ENCODE measurements around the gene PPP2R5C.
A peak's percentile ranks its signal among the peaks of the same experiment; 100 is the strongest.

PPP2R5C gene

DNA sequence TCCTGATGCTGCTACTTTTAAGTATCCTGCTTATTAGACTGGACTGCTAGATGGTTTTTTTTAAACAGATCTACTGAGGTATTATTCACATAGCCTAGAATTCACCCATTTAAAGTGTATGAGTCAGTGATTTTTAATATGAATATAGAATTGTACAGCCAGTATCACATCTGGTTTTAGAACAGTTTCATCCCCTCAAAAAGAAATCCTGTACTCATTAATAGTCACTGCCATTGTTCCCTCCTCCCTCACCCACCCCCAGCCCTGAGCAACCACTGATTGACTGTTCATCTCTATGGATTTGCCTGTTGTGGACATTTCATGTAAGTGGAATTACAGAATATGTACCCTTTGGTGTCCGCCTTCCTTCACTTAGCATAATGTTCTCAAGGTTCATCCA is 98.4 kb downstream of the PPP2R5C start (continued):
- TF ChIP-seq, protein P1, sequence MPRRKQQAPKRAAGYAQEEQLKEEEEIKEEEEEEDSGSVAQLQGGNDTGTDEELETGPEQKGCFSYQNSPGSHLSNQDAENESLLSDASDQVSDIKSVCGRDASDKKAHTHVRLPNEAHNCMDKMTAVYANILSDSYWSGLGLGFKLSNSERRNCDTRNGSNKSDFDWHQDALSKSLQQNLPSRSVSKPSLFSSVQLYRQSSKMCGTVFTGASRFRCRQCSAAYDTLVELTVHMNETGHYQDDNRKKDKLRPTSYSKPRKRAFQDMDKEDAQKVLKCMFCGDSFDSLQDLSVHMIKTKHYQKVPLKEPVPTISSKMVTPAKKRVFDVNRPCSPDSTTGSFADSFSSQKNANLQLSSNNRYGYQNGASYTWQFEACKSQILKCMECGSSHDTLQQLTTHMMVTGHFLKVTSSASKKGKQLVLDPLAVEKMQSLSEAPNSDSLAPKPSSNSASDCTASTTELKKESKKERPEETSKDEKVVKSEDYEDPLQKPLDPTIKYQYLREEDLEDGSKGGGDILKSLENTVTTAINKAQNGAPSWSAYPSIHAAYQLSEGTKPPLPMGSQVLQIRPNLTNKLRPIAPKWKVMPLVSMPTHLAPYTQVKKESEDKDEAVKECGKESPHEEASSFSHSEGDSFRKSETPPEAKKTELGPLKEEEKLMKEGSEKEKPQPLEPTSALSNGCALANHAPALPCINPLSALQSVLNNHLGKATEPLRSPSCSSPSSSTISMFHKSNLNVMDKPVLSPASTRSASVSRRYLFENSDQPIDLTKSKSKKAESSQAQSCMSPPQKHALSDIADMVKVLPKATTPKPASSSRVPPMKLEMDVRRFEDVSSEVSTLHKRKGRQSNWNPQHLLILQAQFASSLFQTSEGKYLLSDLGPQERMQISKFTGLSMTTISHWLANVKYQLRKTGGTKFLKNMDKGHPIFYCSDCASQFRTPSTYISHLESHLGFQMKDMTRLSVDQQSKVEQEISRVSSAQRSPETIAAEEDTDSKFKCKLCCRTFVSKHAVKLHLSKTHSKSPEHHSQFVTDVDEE (CRISPR knock-in tag; IDR thresholded peaks at IDR 0.05) = no peak
- TF ChIP-seq ESRRG (CRISPR knock-in tag; IDR thresholded peaks at IDR 0.05) (no peak), ZNF8 (CRISPR knock-in tag; IDR thresholded peaks at IDR 0.05) (no peak)

DNA sequence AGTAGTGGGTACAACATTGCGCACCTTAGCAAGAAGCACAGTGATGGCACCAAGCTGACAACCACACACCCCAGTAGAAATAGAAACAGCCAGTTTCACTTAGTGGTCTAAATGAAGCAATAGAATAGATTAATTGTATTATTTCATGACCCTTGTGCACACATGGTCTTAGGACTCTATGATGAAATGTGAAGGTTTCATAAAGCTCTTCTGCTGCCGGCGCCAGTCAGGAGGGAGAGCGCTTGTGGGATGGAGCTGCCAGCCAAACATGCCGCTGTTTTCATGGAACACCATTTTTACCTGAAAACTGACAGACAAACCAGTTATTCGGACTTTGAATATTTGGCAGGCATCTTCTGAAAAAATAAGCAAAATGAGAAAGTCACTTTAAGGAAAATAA is 100.0 kb downstream of the PPP2R5C start:
- no peak for TF ChIP-seq ZNF565 (CRISPR knock-in tag; conservative IDR thresholded peaks at IDR 0.05; ENCODE audit: low read depth)
- TF ChIP-seq ARNTL (CRISPR knock-in tag; IDR thresholded peaks at IDR 0.05; ENCODE audit: borderline replicate concordance, low read depth) = no peak
- no peak for TF ChIP-seq SNAI2 (CRISPR knock-in tag; IDR thresholded peaks at IDR 0.05)
- ATAC-seq = no peak

DNA sequence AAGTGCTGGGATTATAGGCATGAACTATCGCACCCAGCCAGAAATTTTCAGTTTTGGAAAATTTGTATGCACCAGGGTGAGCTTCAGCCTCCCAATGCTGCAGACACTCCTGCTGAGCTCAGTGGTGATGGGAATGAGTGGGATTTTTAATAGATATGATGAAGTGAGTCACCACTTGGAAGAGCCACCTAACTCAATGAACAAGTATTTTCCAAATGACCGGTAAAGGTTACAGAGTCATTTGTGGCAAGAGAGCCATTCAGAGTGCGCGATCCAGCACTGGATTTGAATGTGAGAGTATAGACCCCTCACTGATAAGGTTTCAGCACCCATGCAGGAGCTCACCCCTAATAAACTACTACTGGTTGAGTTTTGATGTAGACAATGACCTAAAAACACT is 100.7 kb downstream of the PPP2R5C start:
- peak; percentile 50 for ATAC-seq
- TF ChIP-seq TCF4 (CRISPR knock-in tag; IDR thresholded peaks at IDR 0.05; ENCODE audit: borderline replicate concordance) (no peak), ZFP3 (CRISPR knock-in tag; IDR thresholded peaks at IDR 0.05) (peak; percentile 96), PPARA (CRISPR knock-in tag; IDR thresholded peaks at IDR 0.05; ENCODE audit: borderline replicate concordance) (no peak), ZNF565 (CRISPR knock-in tag; conservative IDR thresholded peaks at IDR 0.05; ENCODE audit: low read depth) (no peak), SNAI2 (CRISPR knock-in tag; IDR thresholded peaks at IDR 0.05) (no peak), OSR1 (CRISPR knock-in tag; IDR thresholded peaks at IDR 0.05) (no peak)

DNA sequence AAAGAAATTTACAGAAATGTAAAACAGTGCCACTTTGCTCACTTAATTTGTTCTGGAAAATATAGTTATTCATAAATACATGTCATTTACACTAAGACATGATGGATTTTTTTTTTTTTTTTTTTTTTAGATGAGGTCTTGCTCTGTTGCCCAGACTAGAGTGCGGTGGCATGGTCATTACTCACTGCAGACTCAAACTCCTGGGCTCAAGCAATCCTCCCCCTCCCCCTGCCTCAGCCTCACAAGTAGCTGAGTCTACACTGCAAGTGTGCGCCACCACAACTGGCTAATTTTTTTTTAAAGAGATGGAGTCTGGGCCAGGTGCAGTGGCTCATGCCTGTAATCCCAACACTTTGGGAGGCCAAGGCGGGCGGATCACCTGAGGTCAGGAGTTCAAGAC is 101.2 kb downstream of the PPP2R5C start:
- no peak for ATAC-seq

DNA sequence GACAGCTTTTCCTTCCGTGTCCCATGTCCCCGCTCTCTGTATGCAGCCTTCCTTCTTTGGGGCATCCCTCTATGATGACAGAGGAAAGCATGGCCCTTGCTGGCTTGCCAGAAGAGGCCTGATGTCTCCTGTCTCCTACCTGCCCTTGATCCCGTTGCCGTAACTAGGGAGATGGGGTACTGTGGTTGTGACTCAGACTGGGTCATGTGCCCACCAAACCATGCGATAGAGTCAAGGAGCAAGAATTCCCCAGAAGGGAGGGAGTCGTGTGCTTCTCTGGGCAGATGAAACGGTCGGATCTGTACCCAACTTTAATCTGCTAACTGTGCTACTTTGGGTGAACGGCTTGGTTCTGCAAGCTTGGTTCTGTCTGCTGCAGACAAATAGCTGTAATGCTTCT is 103.8 kb downstream of the PPP2R5C start:
- ATAC-seq = no peak
- TF ChIP-seq BACH2 (CRISPR knock-in tag; IDR thresholded peaks at IDR 0.05; ENCODE audit: borderline replicate concordance) (no peak), CSDC2 (CRISPR knock-in tag; IDR thresholded peaks at IDR 0.05) (no peak)

More for the DNA sequence above, 101.2 kb downstream of the PPP2R5C start:
- TF ChIP-seq TCF4 (CRISPR knock-in tag; IDR thresholded peaks at IDR 0.05; ENCODE audit: borderline replicate concordance) (no peak), PPARA (CRISPR knock-in tag; IDR thresholded peaks at IDR 0.05; ENCODE audit: borderline replicate concordance) (no peak), ZNF565 (CRISPR knock-in tag; conservative IDR thresholded peaks at IDR 0.05; ENCODE audit: low read depth) (no peak), OSR1 (CRISPR knock-in tag; IDR thresholded peaks at IDR 0.05) (no peak), ESRRG (CRISPR knock-in tag; IDR thresholded peaks at IDR 0.05) (no peak), ZC3H10 (CRISPR knock-in tag; IDR thresholded peaks at IDR 0.05) (no peak), GLIS3 (CRISPR knock-in tag; IDR thresholded peaks at IDR 0.05) (no peak), TOX (CRISPR knock-in tag; IDR thresholded peaks at IDR 0.05; ENCODE audit: borderline replicate concordance) (no peak), CSDC2 (CRISPR knock-in tag; IDR thresholded peaks at IDR 0.05) (no peak), ARNTL (CRISPR knock-in tag; IDR thresholded peaks at IDR 0.05; ENCODE audit: borderline replicate concordance, low read depth) (no peak), BACH2 (CRISPR knock-in tag; IDR thresholded peaks at IDR 0.05; ENCODE audit: borderline replicate concordance) (no peak), ZNF70 (CRISPR knock-in tag; IDR thresholded peaks at IDR 0.05) (no peak)
- TF ChIP-seq, protein P2, sequence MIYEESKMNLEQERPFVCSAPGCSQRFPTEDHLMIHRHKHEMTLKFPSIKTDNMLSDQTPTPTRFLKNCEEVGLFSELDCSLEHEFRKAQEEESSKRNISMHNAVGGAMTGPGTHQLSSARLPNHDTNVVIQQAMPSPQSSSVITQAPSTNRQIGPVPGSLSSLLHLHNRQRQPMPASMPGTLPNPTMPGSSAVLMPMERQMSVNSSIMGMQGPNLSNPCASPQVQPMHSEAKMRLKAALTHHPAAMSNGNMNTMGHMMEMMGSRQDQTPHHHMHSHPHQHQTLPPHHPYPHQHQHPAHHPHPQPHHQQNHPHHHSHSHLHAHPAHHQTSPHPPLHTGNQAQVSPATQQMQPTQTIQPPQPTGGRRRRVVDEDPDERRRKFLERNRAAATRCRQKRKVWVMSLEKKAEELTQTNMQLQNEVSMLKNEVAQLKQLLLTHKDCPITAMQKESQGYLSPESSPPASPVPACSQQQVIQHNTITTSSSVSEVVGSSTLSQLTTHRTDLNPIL (CRISPR knock-in tag; IDR thresholded peaks at IDR 0.05; ENCODE audit: low read depth) = no peak
- TF ChIP-seq, protein P3, sequence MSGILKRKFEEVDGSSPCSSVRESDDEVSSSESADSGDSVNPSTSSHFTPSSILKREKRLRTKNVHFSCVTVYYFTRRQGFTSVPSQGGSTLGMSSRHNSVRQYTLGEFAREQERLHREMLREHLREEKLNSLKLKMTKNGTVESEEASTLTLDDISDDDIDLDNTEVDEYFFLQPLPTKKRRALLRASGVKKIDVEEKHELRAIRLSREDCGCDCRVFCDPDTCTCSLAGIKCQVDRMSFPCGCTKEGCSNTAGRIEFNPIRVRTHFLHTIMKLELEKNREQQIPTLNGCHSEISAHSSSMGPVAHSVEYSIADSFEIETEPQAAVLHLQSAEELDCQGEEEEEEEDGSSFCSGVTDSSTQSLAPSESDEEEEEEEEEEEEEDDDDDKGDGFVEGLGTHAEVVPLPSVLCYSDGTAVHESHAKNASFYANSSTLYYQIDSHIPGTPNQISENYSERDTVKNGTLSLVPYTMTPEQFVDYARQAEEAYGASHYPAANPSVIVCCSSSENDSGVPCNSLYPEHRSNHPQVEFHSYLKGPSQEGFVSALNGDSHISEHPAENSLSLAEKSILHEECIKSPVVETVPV (CRISPR knock-in tag; IDR thresholded peaks at IDR 0.05) = no peak
- TF ChIP-seq, protein P4, sequence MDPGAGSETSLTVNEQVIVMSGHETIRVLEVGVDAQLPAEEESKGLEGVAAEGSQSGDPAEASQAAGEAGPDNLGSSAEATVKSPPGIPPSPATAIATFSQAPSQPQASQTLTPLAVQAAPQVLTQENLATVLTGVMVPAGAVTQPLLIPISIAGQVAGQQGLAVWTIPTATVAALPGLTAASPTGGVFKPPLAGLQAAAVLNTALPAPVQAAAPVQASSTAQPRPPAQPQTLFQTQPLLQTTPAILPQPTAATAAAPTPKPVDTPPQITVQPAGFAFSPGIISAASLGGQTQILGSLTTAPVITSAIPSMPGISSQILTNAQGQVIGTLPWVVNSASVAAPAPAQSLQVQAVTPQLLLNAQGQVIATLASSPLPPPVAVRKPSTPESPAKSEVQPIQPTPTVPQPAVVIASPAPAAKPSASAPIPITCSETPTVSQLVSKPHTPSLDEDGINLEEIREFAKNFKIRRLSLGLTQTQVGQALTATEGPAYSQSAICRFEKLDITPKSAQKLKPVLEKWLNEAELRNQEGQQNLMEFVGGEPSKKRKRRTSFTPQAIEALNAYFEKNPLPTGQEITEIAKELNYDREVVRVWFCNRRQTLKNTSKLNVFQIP (CRISPR knock-in tag; IDR thresholded peaks at IDR 0.05; ENCODE audit: borderline replicate concordance, low read depth) = no peak

Data from SK-N-SH treated with all-trans-retinoic acid at 6 μM for 48 hours (cell line).